Endothelial cell of umbilical vein (primary cell): ENCODE data around the gene MSH5.

Source experiments
- EZH2 ChIP-seq: IDR thresholded peaks from 2 replicates; pipeline ENCODE4 v1.6.1; 2012; ENCODE audit warnings: borderline replicate concordance, low read depth, mild to moderate bottlenecking, moderate library complexity, low read length, inconsistent platforms; ENCODE audit not compliant: severe bottlenecking
- FOS ChIP-seq: IDR thresholded peaks from 2 replicates; pipeline ENCODE4 v1.6.1; 2011; ENCODE audit warnings: mild to moderate bottlenecking, low read length, moderate library complexity, borderline replicate concordance; ENCODE audit not compliant: insufficient read depth
- GATA2 ChIP-seq: IDR thresholded peaks from 2 replicates; pipeline ENCODE4 v1.7.0; 2011; ENCODE audit warnings: low read depth, mild to moderate bottlenecking, moderate library complexity, mixed read lengths, low read length; ENCODE audit not compliant: insufficient read length, insufficient read depth
- JUN ChIP-seq: IDR thresholded peaks from 2 replicates; pipeline ENCODE4 v1.6.1; 2011; ENCODE audit warnings: borderline replicate concordance, low read depth; ENCODE audit not compliant: insufficient read length, insufficient read depth
- MAX ChIP-seq: IDR thresholded peaks from 2 replicates; pipeline ENCODE4 v1.6.1; 2011; ENCODE audit not compliant: insufficient read depth, insufficient read length
- POLR2A ChIP-seq: IDR thresholded peaks from 2 replicates; pipeline ENCODE4 v1.6.1; 2012; ENCODE audit warnings: low read depth, mild to moderate bottlenecking, control low read depth, low read length
- POLR2AphosphoS5 ChIP-seq: IDR thresholded peaks from 2 replicates; pipeline ENCODE4 v1.6.1; 2012; ENCODE audit warnings: low read depth, mild to moderate bottlenecking, control low read depth, low read length, moderate library complexity; ENCODE audit not compliant: insufficient read depth
- TF ChIP-seq, protein P1 (sequence below), 2 donors: IDR thresholded peaks; 1 replicate in 1 of 2; 2 replicates in 1 of 2; pipeline ENCODE4 v1.5.1; 2011; ENCODE audit warnings: low read length in 2 of 2, mild to moderate bottlenecking in 2 of 2, moderate library complexity in 2 of 2, control low read depth in 1 of 2, inconsistent platforms in 1 of 2, low read depth in 1 of 2; ENCODE audit not compliant: insufficient read depth in 1 of 2; ENCODE audit errors: extremely low read depth in 1 of 2

DNA sequence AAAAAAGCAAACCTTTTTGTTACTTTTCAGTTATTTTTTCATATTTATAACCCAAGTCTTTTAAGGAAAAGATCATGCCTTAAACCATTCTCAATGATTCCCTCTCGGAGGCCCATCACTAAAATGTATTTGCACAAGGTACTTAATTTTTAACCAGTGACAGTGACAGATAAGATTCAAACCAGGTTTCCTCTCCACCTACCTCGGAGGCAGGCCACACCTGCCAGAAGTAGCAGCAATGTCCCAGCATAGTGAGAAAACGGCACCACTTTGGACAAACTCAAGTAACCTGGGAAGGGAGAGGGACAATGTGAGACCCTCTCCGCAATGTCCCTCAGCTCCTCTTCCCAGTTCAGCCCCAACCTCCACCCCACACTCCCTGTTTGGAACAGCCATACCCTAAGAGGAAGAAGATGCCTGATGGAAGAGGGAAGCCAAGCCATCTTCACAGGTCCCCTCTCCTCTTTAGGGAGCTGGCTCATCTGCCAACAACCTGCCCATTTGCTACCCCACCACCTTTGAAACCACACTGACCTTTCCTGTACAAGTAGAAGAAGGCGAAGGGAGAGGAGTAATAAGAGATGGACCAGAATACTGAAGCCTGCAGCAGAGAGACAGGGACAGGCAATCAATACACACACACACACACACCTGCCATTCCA lies 38.9 kb upstream of the MSH5 start:
- TF ChIP-seq, protein P1, sequence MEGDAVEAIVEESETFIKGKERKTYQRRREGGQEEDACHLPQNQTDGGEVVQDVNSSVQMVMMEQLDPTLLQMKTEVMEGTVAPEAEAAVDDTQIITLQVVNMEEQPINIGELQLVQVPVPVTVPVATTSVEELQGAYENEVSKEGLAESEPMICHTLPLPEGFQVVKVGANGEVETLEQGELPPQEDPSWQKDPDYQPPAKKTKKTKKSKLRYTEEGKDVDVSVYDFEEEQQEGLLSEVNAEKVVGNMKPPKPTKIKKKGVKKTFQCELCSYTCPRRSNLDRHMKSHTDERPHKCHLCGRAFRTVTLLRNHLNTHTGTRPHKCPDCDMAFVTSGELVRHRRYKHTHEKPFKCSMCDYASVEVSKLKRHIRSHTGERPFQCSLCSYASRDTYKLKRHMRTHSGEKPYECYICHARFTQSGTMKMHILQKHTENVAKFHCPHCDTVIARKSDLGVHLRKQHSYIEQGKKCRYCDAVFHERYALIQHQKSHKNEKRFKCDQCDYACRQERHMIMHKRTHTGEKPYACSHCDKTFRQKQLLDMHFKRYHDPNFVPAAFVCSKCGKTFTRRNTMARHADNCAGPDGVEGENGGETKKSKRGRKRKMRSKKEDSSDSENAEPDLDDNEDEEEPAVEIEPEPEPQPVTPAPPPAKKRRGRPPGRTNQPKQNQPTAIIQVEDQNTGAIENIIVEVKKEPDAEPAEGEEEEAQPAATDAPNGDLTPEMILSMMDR (IDR thresholded peaks at IDR 0.05; ENCODE audit: extremely low read depth in 1 of 2, insufficient read depth in 1 of 2, low read depth in 1 of 2, low read length in 2 of 2) = no peak
- TF ChIP-seq MAX (no peak), EZH2 (no peak), FOS (no peak), GATA2 (no peak), POLR2AphosphoS5 (no peak), POLR2A (no peak), JUN (no peak)
